ENCODE results near the gene YIF1B.

The YIF1B gene

DNA sequence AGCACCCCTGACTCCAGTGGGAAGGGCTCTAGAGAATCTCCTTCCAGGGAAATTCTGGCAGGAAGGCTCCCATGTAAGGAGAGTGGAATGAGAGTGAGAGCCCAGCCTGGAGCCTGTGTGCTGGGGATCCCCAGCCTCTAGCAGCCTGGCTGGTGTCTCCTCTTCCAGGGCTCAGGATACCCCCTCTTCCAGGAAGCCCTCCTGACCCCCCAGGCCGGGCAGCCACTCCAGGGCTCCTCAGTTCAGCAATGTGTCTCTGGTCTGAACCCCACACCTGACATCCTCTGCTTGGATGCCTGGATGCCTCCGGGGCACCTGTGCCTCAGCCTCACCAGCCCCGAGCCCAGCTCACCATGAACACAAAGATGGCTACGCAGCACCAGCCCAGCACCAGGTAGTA lies 8.7 kb downstream of the YIF1B start:
- no peak for DNase-seq
- intact Hi-C loops (cut with DNase I): no loop called here

DNA sequence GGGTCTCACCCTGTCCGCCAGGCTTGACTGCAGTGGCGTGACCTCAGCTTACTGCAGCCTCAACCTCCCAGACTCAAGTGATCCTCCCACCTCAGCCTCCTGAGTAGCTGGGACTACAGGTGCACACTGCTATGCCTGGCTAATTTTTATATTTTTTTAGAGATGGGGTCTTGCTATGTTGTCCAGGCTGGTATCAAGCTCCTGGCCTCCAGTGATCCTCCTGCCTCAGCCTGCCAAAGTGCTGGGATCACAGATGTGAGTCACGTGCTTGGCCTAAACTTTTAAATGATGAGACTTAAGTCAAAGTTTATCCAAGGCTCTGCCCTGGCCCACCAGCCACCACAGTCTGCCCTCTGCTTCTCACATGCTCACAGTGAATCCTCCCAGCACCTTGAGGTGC lies 9.5 kb downstream of the YIF1B start:
- no peak for DNase-seq
- intact Hi-C loops (cut with DNase I): no loop called here

DNA sequence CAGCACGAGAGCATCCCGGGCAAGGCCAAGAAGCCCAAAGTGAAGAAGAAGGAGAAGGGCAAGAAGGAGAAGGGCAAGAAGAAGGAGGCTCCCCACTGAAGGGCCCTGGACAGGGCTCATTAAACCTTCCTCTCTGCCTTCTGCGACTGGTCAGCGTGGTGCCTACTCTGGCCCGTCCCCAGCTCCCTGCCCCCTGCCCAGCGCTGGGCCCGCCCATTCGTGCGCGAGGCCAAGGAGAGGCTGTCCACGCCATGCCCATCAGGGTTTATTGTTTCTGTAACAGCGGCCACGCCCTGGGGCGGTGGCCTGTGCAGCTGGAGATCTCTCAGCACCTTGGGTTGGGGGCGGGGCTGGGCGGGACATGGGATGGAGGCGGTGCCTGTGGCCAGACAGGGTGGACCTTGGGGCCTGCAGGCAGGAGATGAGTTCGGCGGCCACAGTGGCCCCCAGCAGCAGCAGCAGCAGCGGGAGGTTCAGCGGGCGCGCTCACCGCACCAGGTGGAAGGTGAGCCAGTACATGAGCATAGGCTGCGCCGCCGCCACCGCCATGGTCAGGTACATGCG lies 10.8 kb downstream of the YIF1B start:
- DNase-seq: no peak

DNA sequence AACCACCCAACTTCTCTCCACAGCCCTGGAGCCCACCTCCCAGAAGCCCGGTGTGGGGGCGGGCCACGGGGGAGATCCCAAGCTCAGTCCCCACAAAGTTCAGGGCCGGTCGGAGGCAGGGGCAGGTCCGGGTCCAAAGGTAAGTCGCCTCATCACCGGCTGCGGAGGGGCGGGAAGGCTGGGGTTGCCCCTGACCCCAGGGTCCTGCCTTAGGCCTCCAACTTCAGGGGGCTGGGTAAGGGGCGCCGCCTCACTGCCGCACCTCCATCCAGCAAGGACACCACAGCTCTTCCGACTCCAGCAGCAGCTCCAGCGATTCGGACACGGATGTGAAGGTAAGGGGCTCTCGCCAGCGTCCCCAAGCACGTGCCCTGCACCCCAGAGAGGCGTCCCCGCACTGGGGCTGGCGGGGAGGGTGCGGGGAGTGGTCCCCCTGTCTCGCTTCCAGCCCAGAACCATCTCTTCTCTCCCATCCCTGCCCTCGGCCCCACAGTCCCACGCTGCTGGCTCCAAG lies 11.3 kb downstream of the YIF1B start:
- intact Hi-C loops (cut with DNase I): no loop called here
- peak in 1 of 10 donors; percentile 85 for DNase-seq

More for the DNA sequence above, 10.8 kb downstream of the YIF1B start:
- intact Hi-C loops (cut with DNase I): no loop called here

DNA sequence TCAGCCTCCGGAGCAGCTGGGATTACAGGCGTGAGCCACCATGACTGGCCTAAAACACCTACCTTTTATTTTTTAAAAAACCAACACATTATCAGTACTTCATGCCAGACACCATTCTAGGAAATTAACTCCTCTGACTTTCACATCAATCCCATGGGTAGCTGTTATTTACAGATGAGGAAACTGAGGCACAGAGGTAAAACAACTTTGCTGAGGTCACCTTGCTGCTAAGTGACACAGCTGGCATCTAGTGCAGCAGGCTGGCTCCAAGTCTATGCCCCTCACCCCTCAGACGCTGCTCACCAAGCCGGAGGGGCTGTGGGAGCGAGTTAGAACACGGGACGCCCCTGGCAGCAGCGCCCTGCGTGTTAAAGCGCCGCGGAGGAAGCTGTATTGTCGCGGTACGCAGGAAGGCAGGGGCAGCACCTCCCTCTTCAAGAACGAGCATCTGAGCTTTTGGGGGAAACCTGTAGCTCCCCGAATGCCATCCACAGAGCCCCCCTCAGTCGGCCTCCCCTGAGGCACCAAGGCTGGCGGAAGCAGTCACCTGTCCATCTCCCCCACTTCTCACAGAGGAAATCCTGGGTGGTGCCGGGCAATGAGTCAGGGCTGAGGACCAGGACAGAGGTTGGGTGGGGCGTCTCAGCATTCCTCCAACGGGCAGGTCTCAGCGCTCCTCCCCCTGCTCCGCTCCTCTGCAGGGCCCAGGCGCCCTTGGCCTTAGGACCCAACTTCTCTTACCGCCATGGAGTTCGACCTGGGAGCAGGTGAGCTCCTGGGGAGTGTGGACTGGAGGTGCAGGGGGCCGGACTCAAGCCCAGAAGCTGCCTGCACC lies 12.0 kb downstream of the YIF1B start, which contains the start of gene C19orf33:
C19orf33 (plus strand) TSS at position 735 of the 835 bp plus-strand sequence; CDS start at position 746, 11 bp downstream.
- intact Hi-C loops (cut with DNase I): no loop called here

DNA sequence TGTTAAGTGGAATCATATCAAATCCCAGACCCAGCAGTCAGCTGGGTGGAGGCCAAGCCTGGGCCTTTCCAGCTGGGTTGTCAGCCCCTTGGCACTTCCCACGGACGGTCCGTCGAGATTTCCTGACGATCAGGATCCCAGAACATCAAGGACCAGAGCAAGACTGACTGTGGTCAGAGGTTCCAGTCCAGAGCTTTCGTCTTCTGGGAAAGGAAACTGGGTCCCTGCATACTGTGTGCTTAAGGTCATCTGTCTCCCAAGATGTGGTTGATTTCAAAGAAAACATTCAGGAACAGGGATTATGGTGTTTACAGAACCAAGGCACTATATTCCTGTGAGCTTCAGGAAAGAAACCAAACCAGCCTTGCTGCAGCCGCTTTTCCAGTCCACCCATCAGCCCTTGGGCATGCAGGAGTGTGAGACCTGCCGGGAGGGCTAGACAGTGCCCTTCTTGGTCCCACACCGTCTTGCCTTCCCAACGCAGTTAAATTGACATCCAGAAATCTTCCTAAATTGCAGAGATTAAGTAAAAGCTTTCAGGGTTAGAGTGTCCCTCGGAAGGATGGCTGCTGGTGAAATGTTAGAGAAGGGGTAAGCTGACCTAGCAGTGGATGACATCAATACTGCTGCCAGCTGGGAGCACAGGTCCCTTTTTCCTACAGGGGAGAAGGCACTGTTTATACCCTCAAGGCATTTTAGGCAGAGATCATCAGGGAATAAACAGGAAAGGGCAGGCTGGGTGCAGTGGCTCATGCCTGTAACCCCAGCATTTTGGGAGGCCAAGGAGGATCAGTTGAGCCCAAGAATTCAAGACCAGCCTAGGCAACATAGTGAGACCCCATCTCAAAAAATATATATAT lies 16.7 kb downstream of the YIF1B start:
- peak in 1 of 10 donors; percentile 64 for DNase-seq
- intact Hi-C loops (cut with DNase I): no loop called here

More for the DNA sequence above, 12.0 kb downstream of the YIF1B start, which contains the start of gene C19orf33:
- DNase-seq: no peak

DNA sequence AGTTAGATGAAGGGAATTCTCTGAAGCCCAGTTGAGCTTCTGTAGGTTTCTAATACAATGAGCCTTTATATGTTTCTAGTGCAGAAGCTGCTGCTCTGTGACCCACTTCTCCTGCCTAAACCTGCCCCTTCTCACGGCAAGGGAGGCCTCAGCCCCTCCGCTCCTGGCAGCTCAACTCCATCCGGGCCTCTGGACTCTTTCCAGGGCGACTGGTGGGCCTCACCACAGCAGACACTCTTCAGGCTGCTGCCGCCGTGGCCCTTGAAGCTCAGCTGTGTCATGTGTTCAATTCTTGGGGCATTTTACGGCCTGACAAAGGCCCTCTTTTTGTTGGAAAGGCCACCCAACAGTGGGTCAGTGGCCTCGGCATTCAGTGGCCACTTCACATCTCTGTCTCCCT lies 21.7 kb downstream of the YIF1B start:
- peak in 3 of 10 donors; percentile 24 to 47 (median 37) for DNase-seq

DNA sequence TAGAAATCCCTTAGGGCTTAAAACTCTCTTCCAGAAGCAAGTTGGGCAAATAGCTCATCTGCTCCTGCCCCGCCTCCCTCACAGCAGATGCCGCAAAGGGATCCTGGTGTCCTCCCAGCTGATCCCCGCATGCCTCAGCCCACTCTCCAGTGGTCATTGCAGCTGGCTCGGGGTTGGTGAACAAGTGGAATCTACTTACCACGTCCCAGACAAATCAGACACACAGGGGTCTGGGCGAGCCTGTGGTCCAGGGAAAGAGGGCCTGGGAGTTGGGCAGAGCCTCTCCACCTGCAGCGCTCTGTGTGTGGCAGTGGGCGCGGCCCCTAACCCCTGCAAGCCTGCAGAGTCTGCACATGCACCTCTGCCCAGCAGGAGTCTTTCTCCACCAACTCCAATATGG lies 22.5 kb downstream of the YIF1B start:
- intact Hi-C loops (cut with DNase I): no loop called here
- peak in 1 of 10 donors; percentile 71 for DNase-seq

More for the DNA sequence above, 21.7 kb downstream of the YIF1B start:
- intact Hi-C loops (cut with DNase I): no loop called here

DNA sequence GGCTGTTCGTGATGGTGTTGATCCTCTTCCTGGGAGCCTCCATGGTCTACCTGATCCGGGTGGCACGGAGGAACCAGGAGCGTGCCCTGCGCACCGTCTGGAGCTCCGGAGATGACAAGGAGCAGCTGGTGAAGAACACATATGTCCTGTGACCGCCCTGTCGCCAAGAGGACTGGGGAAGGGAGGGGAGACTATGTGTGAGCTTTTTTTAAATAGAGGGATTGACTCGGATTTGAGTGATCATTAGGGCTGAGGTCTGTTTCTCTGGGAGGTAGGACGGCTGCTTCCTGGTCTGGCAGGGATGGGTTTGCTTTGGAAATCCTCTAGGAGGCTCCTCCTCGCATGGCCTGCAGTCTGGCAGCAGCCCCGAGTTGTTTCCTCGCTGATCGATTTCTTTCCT lies 23.9 kb downstream of the YIF1B start:
- intact Hi-C loops (cut with DNase I): no loop called here
- DNase-seq: peak in 1 of 10 donors; percentile 70

DNA sequence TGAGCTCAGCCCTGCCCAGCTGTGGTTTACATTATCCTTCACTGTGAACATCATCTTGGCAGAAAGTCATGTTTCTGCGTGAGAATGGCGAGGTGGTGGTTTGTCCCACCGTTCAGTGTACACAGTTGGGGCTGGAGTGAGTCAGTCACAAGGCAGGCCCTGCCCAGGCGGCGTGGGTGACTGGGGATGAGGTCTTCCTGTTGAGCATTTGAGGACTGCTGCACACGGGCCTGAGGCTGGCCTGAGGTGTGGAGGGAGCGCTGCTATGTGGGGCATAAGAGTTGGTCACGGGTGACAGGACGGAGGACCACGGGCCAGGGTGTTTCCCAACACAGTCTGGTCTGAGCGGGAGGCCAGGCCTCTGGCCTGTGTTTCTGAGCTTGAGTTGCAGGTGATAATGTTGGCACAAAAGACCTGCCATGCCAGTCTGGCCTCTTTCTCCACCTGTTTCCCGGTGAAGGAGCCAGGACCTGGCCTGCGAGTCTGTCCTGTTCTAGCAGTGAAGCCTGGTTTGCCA lies 25.1 kb downstream of the YIF1B start:
- intact Hi-C loops (cut with DNase I): no loop called here

DNA sequence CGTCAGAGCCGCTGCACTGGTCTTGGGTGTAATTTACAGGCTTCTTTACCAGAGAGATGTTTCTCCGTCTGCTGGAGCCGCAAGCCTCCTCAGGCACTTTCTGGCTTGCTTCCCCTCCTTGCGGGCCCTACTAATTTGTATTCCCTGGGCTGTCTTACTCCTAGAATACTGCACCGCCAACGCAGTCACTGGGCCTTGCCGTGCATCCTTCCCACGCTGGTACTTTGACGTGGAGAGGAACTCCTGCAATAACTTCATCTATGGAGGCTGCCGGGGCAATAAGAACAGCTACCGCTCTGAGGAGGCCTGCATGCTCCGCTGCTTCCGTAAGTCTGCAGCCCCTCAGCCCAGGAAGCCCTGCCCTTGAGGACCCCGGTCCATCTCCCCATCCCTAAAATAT lies 25.8 kb downstream of the YIF1B start:
- intact Hi-C loops (cut with DNase I): no loop called here
- DNase-seq: peak in 1 of 10 donors; percentile 46

More for the DNA sequence above, 25.1 kb downstream of the YIF1B start:
- peak in 3 of 10 donors; percentile 44 to 90 (median 79) for DNase-seq

DNA sequence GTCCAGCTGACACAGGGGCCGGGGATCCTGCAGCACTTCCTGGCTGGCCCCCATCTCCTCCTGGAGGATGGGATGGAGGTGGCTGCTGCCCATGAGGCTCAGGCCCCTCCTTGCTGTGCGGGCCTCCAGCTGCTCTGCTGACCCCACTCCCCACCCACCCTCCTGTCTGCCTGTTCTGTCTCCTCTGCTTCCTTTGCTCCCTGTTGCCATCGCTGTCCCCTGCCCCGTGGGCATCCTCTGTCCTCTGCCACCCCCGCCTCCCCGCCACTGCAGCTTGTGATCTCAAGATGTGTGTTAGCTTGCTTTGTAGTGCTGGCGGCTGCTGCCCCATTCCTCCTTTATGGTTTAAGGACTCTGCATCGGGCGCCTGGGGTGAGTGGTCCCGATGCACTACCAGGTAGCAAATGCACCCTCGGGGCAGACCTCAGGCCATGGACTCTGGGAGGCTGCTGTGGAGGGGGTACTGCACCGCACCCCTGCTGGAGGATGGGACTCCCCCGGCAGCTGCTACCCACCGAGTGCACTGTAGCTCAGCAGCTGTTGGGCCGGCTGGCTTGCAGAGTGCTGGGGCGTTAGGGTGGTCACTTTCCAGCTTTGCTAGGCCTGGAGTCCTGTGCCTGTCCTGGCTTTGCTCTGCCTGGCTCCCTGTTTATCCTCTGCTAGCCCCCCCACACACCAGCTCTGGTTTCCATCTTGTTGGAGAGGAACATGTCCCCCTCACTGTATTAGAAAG lies 27.5 kb downstream of the YIF1B start:
- peak in 1 of 10 donors; percentile 71 for DNase-seq
- intact Hi-C loops (cut with DNase I): no loop called here

DNA sequence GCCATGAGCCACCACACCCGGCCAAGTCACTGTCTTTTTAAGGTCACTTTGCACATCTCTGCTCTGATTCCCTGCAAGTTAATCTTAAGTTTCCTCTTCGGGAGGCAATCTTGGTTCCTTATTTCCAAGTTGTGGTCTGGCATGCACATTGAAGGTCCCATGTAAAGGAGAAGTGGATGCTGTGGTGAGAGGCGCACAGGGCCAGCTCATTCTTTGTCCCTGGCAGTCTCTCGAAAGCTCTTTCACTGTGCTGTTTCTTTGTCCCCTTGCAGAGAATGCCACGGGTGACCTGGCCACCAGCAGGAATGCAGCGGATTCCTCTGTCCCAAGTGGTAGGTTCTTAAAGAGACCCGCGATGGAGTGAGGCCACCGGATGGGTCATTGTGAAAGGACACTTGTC lies 28.1 kb downstream of the YIF1B start:
- DNase-seq: peak in 1 of 10 donors; percentile 19
- intact Hi-C loops (cut with DNase I): no loop called here

DNA sequence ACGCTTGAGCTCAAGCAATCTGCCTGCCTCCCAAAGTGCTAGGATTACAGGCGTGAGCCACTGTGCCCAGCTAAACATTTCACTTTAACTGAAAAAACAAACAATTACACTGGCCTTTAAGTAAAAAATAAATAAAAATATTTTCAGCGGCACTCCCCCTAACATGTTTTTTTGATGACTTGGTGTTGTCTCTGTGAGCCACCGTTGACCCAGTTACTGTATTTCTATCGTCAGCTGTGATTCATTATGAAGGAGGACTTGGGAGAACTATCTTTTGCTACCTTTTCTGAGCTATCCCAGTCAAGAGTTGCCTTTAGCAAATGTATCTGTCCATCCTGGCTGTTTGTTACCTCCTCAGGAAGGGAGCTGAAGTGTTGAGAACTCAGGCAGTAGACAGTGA lies 30.2 kb downstream of the YIF1B start:
- intact Hi-C loops (cut with DNase I): no loop called here
- DNase-seq: no peak

DNA sequence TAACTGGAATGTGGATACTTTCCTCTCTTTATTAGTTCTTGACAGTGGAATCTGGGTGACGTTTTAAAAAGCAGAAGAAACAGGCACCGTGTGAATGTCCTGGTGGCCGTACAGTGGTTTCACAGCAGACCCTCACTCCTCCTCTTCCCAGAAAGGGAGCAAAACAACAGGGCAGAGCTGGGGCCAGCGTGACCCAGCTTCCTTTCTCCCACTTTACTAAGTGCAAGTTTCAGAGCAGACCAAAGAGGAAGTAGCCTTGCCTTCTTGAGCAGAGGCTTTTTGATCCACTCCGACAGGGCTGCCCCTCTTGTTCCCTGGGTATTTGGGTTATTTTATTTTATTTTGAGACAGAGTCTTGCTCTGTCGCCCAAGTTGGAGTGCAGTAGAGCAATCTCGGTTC lies 31.3 kb downstream of the YIF1B start:
- no peak for DNase-seq
- intact Hi-C loops (cut with DNase I): no loop called here

DNA sequence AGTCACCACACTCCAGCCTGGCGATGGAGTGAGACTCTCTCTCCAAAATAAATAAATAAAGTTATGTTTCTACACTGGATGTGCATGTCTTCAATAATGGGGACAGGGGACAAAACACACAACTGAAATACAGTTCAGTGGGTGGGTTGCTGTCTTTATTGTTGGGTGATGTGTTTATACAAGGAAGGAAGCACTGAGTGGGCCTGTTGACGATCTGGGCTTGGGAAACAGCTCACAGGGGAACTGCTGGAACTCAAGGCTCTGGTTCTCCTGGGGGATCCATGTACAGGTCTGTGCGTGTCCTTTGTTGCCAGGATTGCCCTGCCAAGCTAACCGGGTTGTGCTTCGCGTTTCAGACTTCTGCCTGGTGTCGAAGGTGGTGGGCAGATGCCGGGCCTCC lies 32.5 kb downstream of the YIF1B start:
- no peak for DNase-seq

DNA sequence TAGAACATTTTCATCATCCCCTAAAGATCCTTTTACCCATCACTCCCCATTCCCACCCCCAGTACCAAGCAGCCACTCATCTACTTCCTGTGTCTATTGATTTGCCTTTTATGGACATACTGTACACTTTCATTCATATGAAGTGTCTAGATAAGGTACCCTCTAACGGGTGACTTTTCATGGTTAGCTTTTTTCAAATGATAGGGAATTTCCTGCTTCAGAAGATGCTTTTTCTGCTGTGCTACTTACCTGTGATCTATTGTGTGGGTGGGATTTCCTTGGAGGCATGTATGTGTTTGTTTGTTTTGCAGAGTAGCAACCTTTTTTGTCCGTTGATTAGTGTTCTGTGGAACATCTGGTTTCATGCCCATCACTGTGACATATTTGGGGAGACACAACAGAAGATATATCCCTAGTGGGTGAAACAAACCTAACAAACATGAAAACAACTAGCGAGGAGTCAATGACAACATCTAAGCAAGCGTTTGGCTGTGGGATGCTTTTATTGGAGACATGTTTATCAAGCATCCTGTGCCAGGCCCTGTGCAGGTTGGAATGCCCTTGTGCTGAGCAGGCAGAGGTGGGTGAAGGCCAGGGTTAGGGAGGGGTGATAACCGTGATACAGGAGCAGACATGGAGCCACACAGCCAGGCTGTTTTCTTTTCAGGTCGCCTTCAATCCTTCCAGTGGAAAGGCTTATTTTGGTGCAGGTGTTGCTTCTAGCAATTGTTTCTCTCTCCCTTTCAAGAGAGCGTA lies 33.8 kb downstream of the YIF1B start:
- intact Hi-C loops (cut with DNase I): no loop called here
- no peak for DNase-seq

More for the DNA sequence above, 32.5 kb downstream of the YIF1B start:
- intact Hi-C loops (cut with DNase I): no loop called here

DNA sequence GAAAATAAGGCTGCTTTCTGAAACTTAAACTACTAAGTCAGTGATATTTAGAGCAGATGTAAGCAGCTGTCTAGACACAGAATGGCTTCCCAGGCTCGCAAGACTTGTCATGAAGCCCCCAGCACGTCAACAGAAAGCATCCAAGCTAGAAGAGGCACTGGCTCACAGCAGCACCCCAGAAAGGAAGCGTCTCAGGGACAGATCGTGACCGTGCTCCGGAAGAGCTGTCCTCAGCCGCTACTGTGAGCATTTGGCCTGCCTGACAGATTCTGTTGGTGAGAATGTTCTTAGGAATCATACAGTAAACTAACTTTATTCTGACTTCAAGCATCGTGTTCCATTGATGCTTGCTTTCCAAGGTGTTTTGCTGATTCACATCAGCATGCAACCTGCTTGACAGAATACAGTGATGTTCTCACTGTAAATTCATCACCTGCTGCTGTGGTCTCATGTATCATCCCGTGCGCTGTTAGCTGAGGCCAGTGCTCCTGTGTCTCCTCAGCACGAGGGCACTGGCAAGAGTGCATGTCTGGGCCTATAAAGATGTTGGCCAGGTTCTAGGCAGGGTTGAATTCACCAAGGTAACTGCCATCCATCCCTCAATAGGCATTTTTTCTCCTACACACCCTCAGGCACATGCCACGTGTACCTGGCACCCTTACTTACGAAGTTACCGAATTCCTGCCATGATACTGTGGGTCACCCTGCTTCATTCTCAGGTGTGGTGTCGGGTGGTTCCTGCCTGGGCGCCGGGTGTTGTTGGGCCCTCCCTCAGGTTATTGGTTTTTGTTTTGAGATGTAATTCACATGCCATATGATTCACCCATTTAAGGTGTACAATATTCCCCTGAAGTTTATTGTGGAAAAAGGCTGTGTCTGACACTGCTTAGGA lies 35.5 kb downstream of the YIF1B start:
- no peak for DNase-seq
- intact Hi-C loops (cut with DNase I): no loop called here

Measured in posterior cingulate gyrus (tissue), 11 donors.